WERI-Rb-1 (cell line): Measurements from ENCODE around the gene USO1.

ENCODE experiments used
- DNase-seq: peaks from one replicate; pipeline ENCODE4 v3.0.0-alpha.2; 2020
- H3K27ac ChIP-seq: fragments of 250-450 bp; sonication (Bioruptor Pico); 2 replicates; pipeline ENCODE4 v1.5.1; 2020; ENCODE audit warnings: mild to moderate bottlenecking, moderate library complexity
- H3K27me3 ChIP-seq: fragments of 250-450 bp; sonication (Bioruptor Pico); 2 replicates; pipeline ENCODE4 v1.5.1; 2021; ENCODE audit warnings: mild to moderate bottlenecking, low read depth, moderate library complexity; ENCODE audit not compliant: insufficient read depth, severe bottlenecking
- H3K36me3 ChIP-seq: fragments of 250-450 bp; sonication (Bioruptor Pico); 2 replicates; pipeline ENCODE4 v1.5.1; 2020; ENCODE audit warnings: mild to moderate bottlenecking, moderate library complexity
- H3K4me3 ChIP-seq: 2 replicates; pipeline ENCODE4 v1.5.1; 2011; ENCODE audit warnings: low read depth, mild to moderate bottlenecking, control low read depth, low read length
- H3K9me3 ChIP-seq: fragments of 250-450 bp; sonication (Bioruptor Pico); 2 replicates; pipeline ENCODE4 v1.5.1; 2021; ENCODE audit warnings: mild to moderate bottlenecking, moderate library complexity; ENCODE audit not compliant: severe bottlenecking
- CTCF ChIP-seq: IDR thresholded peaks from 2 replicates; pipeline ENCODE4 v1.5.1; 2011; ENCODE audit warnings: low read depth, mild to moderate bottlenecking, control low read depth, inconsistent platforms, low read length

Gene USO1

DNA sequence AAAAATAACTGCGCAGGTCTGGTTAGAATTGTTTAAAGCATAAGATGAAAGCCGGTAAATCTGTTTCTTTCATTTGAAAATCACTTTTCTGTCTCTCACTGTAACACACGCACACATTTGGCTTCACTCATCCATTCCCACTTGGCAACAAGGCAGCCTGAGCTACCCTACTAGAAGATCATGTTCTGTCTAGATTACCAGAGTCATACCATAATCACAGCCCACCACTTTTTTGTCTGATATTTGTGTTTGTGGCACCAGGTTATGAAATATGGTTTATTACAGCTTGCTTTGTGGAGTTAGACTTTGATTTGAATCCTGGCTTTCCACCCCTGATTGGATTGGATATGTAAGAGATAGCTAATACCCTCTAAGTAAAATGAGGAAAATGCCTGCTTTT is 2.2 kb downstream of the USO1 start:
- H3K27me3 ChIP-seq: no peaks in the 10 kb centered on the region
- H3K27ac ChIP-seq: no peak overlapping the region
- TF ChIP-seq CTCF: no peak
- no peak overlapping the region for H3K4me3 ChIP-seq
- no peak for DNase-seq
- H3K36me3 ChIP-seq: no peaks in the 10 kb centered on the region
- no peaks in the 10 kb centered on the region for H3K9me3 ChIP-seq

GRCh38 chr4:75727073-75727472 is 2.7 kb downstream of the USO1 start:
- no peak overlapping the region for H3K4me3 ChIP-seq
- no peaks in the 10 kb centered on the region for H3K27me3 ChIP-seq
- no peak overlapping the region for H3K27ac ChIP-seq

DNA sequence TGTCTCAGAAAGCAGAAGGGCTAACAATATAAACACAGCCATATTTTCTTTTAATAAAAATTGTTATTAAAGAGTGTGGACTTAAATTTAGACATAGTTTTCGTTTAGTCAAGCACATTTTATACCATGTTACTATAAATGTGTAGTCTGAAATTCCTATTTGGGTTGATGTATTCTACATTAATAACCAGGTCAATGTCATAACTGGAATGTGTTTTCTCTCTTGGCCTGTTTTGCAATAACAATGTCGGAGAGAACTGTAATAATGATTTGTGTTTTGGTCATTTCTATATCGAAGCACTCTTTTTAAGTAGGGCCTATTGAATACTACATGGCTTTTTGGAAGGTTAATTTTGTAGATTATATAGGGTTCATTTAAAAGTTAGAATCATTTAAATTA is 5.5 kb downstream of the USO1 start:
- no peaks in the 10 kb centered on the region for H3K9me3 ChIP-seq
- H3K4me3 ChIP-seq: no peak overlapping the region
- no peak overlapping the region for H3K27ac ChIP-seq
- no peak for DNase-seq
- H3K36me3 ChIP-seq: no peaks in the 10 kb centered on the region
- no peak for TF ChIP-seq CTCF
- H3K27me3 ChIP-seq: no peaks in the 10 kb centered on the region

More at GRCh38 chr4:75727073-75727472, 2.7 kb downstream of the USO1 start:
- no peak for DNase-seq
- no peak for TF ChIP-seq CTCF
- H3K9me3 ChIP-seq: no peaks in the 10 kb centered on the region
- no peaks in the 10 kb centered on the region for H3K36me3 ChIP-seq

GRCh38 chr4:75733369-75733768 is 9.0 kb downstream of the USO1 start:
- Histone ChIP-seq H3K9me3 (no peaks in the 10 kb centered on the region), H3K27me3 (no peaks in the 10 kb centered on the region), H3K27ac (no peak overlapping the region), H3K4me3 (no peak overlapping the region), H3K36me3 (no peaks in the 10 kb centered on the region)
- no peak for DNase-seq
- no peak for TF ChIP-seq CTCF

DNA sequence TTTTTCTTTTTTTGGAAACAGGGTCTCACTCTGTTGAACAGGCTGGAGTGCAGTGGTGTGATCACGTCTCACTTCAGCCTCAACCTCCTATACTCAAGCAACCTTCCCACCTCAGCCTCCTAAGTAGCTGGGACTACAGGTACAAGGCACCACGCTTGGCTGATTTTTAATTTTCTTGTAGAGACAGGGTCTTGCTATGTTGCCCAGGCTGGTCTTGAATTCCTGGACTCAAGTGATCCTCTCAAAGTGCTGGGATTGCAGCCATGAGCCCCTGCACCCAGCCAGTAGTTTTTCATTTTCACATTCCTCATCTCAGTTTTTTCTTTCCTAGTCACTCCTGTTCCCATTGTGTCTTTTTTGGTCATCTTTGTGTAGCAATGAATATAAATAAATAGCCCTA is 11.1 kb downstream of the USO1 start:
- Histone ChIP-seq H3K4me3 (no peak overlapping the region), H3K27me3 (no peaks in the 10 kb centered on the region), H3K27ac (no peak overlapping the region), H3K9me3 (no peaks in the 10 kb centered on the region), H3K36me3 (no peaks in the 10 kb centered on the region)
- no peak for DNase-seq
- no peak for TF ChIP-seq CTCF

- no peaks in the 10 kb centered on the region for H3K27me3 ChIP-seq
- DNase-seq: no peak
- H3K27ac ChIP-seq: no peak overlapping the region
- H3K36me3 ChIP-seq: no peaks in the 10 kb centered on the region
- H3K9me3 ChIP-seq: no peaks in the 10 kb centered on the region
- H3K4me3 ChIP-seq: no peak overlapping the region
- no peak for TF ChIP-seq CTCF
Observed at GRCh38 chr4:75736862-75737261, 12.5 kb downstream of the USO1 start.
